Ectodermal cell (in vitro differentiated cells): ENCODE measurements around the gene BCL11A.

Experiments
- H3K27ac ChIP-seq: 2 replicates; pipeline ENCODE4 v1.7.0; 2013; ENCODE audit warnings: mild to moderate bottlenecking, low read depth, low read length; ENCODE audit not compliant: insufficient read depth, poor library complexity, severe bottlenecking
- H3K27me3 ChIP-seq: 2 replicates; pipeline ENCODE4 v1.7.0; 2013; ENCODE audit warnings: mild to moderate bottlenecking, low read length; ENCODE audit not compliant: insufficient read depth, control insufficient read depth, poor library complexity, severe bottlenecking
- H3K36me3 ChIP-seq: one replicate; pipeline ENCODE4 v1.7.0; 2013; ENCODE audit warnings: low read length; ENCODE audit not compliant: control insufficient read depth, insufficient read depth
- H3K4me1 ChIP-seq: one replicate; pipeline ENCODE4 v1.7.0; 2013; ENCODE audit warnings: low read length; ENCODE audit not compliant: control insufficient read depth, insufficient read depth
- H3K4me3 ChIP-seq: 2 replicates; pipeline ENCODE4 v1.7.0; 2013; ENCODE audit warnings: low read depth, low read length, control low read depth; ENCODE audit not compliant: insufficient read depth
- H3K9me3 ChIP-seq: 2 replicates; pipeline ENCODE4 v1.7.0; 2013; ENCODE audit warnings: mild to moderate bottlenecking, low read length, moderate library complexity; ENCODE audit not compliant: control insufficient read depth
- WGBS, 2 experiments: methylation state at CpG; one replicate each; pipeline ENCODE4 v1.1.7; 2013; ENCODE audit warnings: missing lambda C conversion rate in 2 of 2; 5-methylcytosine and 5-hydroxymethylcytosine counted together

Gene BCL11A

DNA sequence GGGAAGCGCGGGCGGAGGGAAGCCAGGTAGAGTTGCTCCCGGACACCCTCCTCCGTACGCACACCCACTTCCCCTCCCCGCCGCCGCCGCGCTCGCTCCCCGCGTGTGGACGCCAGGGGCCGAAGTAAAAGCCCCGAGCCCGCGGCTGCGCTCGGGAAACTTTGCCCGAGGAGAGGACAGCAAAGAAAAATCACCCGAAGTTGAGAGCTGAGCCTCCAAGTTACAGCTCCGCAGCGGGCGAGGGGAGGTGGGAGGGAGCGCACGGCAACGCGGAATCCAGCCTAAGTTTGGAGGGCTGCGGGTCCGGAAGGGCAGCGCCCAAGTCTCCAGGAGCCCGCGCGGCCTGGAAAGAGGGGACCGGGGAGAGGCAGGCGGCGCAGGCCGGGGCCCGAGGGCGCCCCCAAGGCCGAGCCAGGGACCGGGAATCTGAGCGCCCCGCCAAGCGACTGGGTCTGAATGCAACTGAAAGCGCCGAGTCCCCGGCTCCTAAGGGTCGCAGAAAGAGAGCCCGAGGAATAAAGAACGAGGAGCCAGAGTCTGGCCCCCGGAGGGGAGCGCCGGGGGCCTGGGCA, 706 bp upstream of the BCL11A start:
- H3K9me3 ChIP-seq = no peaks in the 10 kb centered on the region
- H3K36me3 ChIP-seq = no peaks in the 10 kb centered on the region
- H3K27me3 ChIP-seq = peaks cover 80% of the 10 kb centered on the region
- WGBS, 2 experiments = 0% methylated on average over 56 of the region's 56 CpGs
- peaks cover 26% of the 10 kb centered on the region for H3K4me1 ChIP-seq
- peak overlapping the region; percentile 50 for H3K4me3 ChIP-seq
- no peak overlapping the region for H3K27ac ChIP-seq

DNA sequence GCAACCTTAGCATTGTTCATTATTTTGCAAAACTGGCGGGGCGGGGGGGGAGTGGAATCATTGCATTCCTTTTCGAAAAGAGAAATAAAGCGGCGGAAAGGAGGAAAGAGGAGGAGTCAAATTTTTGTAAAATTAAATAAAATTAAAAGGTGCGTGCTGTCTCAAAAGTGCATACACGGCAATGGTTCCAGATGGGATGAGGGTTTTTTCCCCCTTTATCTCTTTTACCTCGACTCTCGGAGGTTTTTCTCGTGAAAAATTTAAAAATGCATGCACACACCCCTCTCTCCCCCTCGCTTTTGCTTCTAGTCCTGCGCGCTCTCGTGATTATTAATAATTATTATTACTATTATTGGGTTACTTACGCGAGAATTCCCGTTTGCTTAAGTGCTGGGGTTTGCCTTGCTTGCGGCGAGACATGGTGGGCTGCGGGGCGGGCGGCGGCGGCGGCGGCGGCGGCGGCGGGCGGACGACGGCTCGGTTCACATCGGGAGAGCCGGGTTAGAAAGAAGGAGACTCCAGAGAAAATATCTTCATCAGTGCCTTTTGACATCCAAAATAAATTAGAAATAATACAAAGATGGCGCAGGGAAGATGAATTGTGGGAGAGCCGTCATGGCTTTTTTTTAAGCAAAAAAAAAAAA, 481 bp downstream of the BCL11A start:
- 0 to 1% methylated on average over 31 to 34 of the region's 38 CpGs for WGBS, 2 experiments
- Histone ChIP-seq H3K36me3 (no peaks in the 10 kb centered on the region), H3K27ac (no peak overlapping the region), H3K9me3 (no peaks in the 10 kb centered on the region), H3K4me3 (peak overlapping the region; percentile 50), H3K4me1 (peaks cover 36% of the 10 kb centered on the region), H3K27me3 (peaks cover 82% of the 10 kb centered on the region)

DNA sequence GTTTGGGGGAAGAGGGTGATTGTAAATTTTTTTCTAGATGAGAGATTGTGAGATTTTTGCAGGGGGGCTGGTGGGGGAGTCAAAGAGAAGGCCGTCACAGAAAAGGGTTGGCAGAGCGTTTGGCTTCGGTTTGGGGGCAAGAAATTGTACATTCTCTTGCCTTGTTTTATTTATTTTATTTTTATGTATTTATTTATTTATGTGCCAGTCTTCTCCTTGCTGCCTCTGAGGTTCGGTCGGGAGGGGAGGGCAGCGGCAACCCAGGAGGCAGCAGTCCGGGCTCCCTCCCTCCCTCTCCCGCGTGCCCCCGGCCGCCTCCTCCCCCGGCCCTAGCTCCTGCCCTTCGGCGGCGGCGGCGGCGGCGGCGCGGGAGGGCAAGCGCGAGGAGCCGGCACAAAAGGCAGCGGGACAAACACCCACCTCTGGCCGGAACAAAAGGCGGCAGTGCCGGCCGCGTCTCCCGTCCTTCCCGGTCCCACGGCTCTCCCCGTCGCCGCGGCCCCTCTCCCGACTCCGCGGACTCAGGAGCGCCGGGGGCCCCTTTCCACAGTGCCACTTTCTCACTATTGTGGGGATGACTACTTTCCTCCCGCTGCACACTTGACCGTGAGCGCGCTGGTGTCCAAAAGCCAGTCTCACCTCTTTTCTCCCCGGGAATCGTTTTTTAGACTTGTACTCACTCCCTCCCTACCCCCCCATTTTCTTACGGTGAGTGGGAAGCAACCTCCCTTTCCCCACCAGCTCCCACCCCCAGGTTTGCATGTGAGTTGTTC, 1.2 kb downstream of the BCL11A start:
- Histone ChIP-seq H3K27ac (no peak overlapping the region), H3K4me1 (peaks cover 34% of the 10 kb centered on the region), H3K27me3 (peaks cover 77% of the 10 kb centered on the region), H3K36me3 (no peaks in the 10 kb centered on the region), H3K9me3 (no peaks in the 10 kb centered on the region), H3K4me3 (peak overlapping the region; percentile 71)
- WGBS, 2 experiments = 0 to 1% methylated on average over 47 to 49 of the region's 49 CpGs

DNA sequence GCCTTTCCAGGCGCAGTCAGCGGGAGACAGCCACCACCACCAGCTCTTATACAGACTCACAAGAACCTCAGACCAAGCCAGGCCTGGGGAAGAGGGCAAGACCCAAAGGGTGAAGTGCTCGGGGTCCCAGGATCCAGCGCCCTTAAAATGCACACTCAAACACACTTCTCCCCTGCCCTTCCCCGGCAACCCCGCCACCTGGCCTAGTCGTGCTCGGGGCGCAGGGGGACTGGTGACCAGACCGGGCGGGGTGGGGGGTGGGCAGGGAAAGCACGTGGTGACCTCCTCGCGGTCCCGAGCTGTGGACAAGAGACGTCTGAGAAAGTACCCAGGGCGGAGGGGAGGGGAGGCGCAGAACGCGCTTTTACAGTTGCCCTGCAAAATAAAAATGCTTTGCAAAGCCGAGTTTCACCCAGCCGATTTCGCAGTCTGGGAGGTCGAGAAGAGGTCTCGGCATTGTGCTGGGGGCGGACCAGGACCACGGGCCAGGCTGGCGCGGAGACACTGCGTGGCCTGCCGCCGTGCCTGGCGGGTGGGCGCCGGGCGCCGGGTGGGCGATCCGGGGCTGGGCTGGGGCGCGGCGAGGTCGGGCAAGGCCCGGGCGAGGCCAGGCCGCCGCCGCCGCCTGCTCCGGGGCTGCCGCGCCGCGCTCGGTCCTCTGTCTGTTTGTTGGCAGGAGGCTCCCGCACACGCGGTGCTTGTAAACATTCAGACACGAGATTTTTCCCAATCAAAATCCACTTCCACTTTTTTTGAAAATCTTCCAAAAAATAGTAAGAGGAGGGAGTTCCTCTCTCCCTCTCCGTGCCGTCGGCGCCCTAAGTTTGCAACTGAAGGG, 2.0 kb downstream of the BCL11A start:
- WGBS, 2 experiments = 0% methylated on average over 59 to 63 of the region's 63 CpGs

DNA sequence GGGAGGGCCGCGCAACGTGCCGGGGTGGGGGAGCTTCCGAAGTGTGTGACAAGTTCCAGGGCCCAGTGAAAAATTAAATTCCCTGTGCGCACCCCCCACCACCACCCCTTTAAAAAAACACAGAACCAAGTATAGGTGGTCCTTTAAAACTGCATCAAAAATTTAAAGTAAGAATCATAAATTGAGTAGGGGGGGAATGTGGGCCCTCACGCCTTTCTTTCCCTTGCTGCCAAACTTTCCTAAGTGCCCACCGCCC, 2.5 kb downstream of the BCL11A start:
- peak overlapping the region; percentile 71 for H3K4me3 ChIP-seq
- 0% methylated on average over 3 to 4 of the region's 8 CpGs for WGBS, 2 experiments
- no peaks in the 10 kb centered on the region for H3K36me3 ChIP-seq
- peaks cover 64% of the 10 kb centered on the region for H3K27me3 ChIP-seq
- H3K4me1 ChIP-seq = peaks cover 20% of the 10 kb centered on the region
- no peaks in the 10 kb centered on the region for H3K9me3 ChIP-seq
- no peak overlapping the region for H3K27ac ChIP-seq

More for the DNA sequence above, 2.0 kb downstream of the BCL11A start:
- H3K4me3 ChIP-seq = peak overlapping the region; percentile 71
- H3K36me3 ChIP-seq = no peaks in the 10 kb centered on the region
- no peak overlapping the region for H3K27ac ChIP-seq
- H3K4me1 ChIP-seq = peaks cover 26% of the 10 kb centered on the region
- no peaks in the 10 kb centered on the region for H3K9me3 ChIP-seq
- peaks cover 69% of the 10 kb centered on the region for H3K27me3 ChIP-seq

DNA sequence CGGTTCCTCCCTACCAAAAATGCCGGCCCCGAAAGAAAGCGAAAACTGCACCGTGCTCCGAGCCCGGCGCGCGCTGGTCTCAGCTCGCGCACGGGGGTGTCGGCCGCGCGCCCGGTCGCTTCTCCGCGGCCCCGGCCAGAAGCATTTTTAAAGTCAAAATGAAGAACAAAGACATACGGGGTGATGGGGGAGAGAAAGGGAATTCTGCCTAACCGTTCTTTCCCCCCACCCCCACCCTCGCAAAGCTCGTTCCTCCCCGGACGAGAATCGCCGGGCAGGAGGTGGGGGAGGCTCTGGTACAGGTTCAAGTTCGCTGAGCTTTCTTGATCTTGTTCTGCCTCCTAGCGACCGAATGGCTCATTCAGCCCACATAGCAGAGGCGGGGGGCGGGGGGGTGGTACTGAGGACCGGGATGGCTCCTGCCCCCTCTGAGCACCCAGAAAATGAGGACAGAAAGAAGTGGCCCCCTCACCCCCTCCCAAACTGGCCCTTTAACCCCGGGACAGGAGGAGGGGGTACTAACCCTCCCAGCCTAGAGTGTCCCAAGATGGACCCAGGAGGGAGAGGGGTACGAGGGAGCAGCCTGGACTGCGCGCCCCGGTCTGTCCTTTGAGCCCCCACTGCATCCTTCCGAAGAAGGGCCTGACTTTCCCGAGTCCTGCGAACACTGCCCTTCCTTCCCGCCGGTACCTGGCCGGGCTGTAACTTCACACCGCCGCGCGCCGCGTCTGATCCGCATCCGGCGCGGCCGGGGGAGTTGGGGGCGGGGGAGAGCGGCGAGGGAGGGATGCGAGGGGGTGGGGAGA, 3.1 kb downstream of the BCL11A start:
- H3K27ac ChIP-seq = no peak overlapping the region
- peak overlapping the region; percentile 71 for H3K4me3 ChIP-seq
- H3K4me1 ChIP-seq = peaks cover 15% of the 10 kb centered on the region
- WGBS, 2 experiments = 0% methylated on average over 59 to 62 of the region's 62 CpGs
- H3K9me3 ChIP-seq = no peaks in the 10 kb centered on the region
- H3K36me3 ChIP-seq = no peaks in the 10 kb centered on the region
- H3K27me3 ChIP-seq = peaks cover 58% of the 10 kb centered on the region

DNA sequence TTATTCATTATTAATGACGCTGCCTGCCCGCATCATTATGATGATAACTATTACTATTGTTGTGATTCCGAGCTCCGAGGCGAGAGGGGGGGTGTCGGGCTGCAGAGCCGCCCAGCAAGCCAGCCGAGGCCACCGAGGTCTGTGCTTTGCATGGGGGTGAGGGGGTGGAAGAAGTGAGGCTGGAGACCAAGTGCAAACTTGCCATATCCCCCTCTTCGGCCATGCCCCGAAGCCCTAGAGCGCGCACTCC, 3.6 kb downstream of the BCL11A start:
- Histone ChIP-seq H3K4me1 (peaks cover 15% of the 10 kb centered on the region), H3K27me3 (peaks cover 53% of the 10 kb centered on the region), H3K9me3 (no peaks in the 10 kb centered on the region), H3K4me3 (peak overlapping the region; percentile 71), H3K36me3 (no peaks in the 10 kb centered on the region), H3K27ac (no peak overlapping the region)
- 0 to 1% methylated on average over 13 of the region's 13 CpGs for WGBS, 2 experiments

DNA sequence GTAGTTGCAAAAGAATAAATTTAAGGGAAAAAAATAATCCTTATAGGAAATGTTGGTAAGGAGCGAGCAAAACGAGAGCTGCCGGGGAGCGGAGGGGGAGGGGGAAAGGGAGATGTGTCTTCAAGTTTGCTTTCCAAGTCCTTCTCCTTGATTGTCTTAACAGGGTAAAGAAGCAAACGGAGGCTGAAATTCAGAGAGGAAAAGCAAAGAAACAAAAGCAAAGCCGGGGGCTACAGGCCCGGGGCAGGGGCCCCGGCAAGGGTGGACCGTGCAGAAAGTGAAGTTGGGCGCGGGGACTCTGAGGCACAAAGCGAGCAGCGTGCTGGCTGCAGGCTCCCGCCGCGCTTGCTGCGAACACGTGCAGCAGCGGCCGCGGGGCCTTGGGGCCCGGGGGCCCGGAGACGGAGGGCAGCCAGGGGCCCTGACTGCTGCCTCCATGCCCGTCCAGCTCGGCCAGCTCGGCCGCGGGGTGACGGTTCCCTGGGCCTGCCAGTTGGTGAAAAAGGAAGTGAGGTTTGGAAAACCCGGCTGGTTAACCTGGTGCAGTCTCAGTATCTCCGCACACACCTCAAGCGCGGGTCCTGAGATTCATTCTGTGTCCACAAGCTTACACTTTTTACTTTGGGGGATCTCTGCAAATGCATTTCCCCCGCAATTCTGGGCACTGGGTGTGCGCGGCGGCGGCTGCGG, 4.1 kb downstream of the BCL11A start:
- Histone ChIP-seq H3K27me3 (peaks cover 48% of the 10 kb centered on the region), H3K9me3 (no peaks in the 10 kb centered on the region), H3K4me3 (peak overlapping the region; percentile 71), H3K27ac (peak overlapping the region; percentile 30), H3K36me3 (no peaks in the 10 kb centered on the region), H3K4me1 (peaks cover 15% of the 10 kb centered on the region)
- 0 to 1% methylated on average over 40 of the region's 40 CpGs for WGBS, 2 experiments

DNA sequence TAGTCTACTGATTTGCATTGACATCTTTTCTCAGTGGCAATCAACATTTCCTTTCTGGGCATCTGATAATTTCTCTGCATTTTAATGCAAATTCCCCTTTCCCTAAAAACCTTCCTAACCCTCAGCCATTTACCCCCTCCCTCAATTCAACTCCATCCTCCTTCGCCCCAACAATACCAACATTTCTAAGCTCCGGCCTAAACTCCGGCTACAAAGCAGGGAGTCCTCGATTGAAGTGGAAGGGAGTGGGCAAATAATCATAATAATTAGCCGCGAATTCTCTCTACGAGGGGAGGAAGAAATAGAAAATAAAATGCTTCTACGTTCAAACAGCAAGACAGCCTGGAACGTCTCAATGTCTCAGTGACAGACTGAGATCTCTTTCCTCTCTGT, 4.6 kb downstream of the BCL11A start:
- Histone ChIP-seq H3K27ac (peak overlapping the region; percentile 30), H3K36me3 (no peaks in the 10 kb centered on the region), H3K4me1 (peaks cover 15% of the 10 kb centered on the region), H3K4me3 (peak overlapping the region; percentile 71), H3K9me3 (no peaks in the 10 kb centered on the region), H3K27me3 (peaks cover 43% of the 10 kb centered on the region)
- 1 to 2% methylated on average over 6 to 9 of the region's 9 CpGs for WGBS, 2 experiments
